Effector memory CD4-positive, alpha-beta T cell (primary cell): ENCODE data around the gene TMEM39A.

ENCODE experiments used
- DNase-seq, 3 donors: peaks; one replicate each; pipeline ENCODE4 v3.0.0-alpha.2; 2020
- H3K27ac ChIP-seq: 2 replicates; pipeline ENCODE4 v1.7.0; 2013; ENCODE audit warnings: mild to moderate bottlenecking, low read length, moderate library complexity; ENCODE audit not compliant: insufficient read depth, poor library complexity, severe bottlenecking
- H3K27me3 ChIP-seq: replicated peaks from 2 replicates; pipeline ENCODE4 v1.7.0; 2013; ENCODE audit warnings: mild to moderate bottlenecking, low read length; ENCODE audit not compliant: insufficient read depth, control insufficient read depth, poor library complexity, severe bottlenecking
- H3K36me3 ChIP-seq: 2 replicates; pipeline ENCODE4 v1.7.0; 2013; ENCODE audit warnings: mild to moderate bottlenecking, low read length, moderate library complexity; ENCODE audit not compliant: control insufficient read depth, insufficient read depth
- H3K4me1 ChIP-seq: 2 replicates; pipeline ENCODE4 v1.7.0; 2013; ENCODE audit warnings: low read length, mild to moderate bottlenecking; ENCODE audit not compliant: control insufficient read depth, insufficient read depth, poor library complexity, severe bottlenecking
- H3K4me3 ChIP-seq: 2 replicates; pipeline ENCODE4 v1.7.0; 2013; ENCODE audit warnings: low read length, low read depth, mild to moderate bottlenecking; ENCODE audit not compliant: insufficient read depth, poor library complexity, severe bottlenecking
- H3K9me3 ChIP-seq: 2 replicates; pipeline ENCODE4 v1.7.0; 2013; ENCODE audit warnings: mild to moderate bottlenecking, low read length, moderate library complexity; ENCODE audit not compliant: control insufficient read depth
- total RNA-seq, 3 donors: gene quantifications; one replicate each; lab custom pipeline; 2026; lab: John Stamatoyannopoulos, UW

The TMEM39A gene
- 36.0 to 46.8 (median 45.3) reads per million in 3 donors for total RNA-seq

- Histone ChIP-seq H3K4me3 (peak within 1 kb of the TSS; percentile 92), H3K36me3 (peaks cover 23% of the 10 kb centered on the region), H3K27ac (peak within 1 kb of the TSS; percentile 88), H3K4me1 (no peaks in the 10 kb centered on the region), H3K9me3 (no peaks in the 10 kb centered on the region), H3K27me3 (no peaks in the 10 kb centered on the region)
- peak; percentile 98 for DNase-seq
Observed at GRCh38 chr3:119463171-119464169, at the start of gene TMEM39A. TMEM39A (minus strand) TSS chr3:119463615; CDS start chr3:119462074, 1,541 bp downstream.

DNA sequence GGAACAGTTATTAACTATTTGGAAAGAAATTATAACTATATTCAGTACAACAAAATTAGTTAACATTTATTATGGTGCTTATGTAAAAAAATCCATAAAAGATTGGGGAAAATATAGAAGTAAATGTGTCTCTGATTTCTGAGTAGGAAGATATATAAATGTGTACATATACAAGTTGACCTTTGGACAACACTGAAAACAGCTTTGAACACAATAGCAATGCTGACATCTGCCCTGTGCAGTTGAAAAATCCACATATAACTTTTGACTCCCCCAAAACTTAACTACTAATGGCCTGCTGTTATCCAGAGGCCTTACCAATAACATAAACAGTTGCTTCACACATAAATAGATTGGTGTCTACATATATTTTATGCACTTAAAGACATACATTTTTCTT lies 47.3 kb upstream of the TMEM39A start:
- Histone ChIP-seq H3K36me3 (peaks cover 21% of the 10 kb centered on the region), H3K27me3 (no peaks in the 10 kb centered on the region), H3K27ac (no peak overlapping the region), H3K9me3 (no peaks in the 10 kb centered on the region), H3K4me3 (no peak overlapping the region), H3K4me1 (no peaks in the 10 kb centered on the region)
- no peak for DNase-seq

GRCh38 chr3:119508172-119508845 lies 44.9 kb upstream of the TMEM39A start:
- H3K4me3 ChIP-seq = no peak overlapping the region
- H3K27me3 ChIP-seq = no peaks in the 10 kb centered on the region
- no peaks in the 10 kb centered on the region for H3K4me1 ChIP-seq
- DNase-seq = no peak
- no peak overlapping the region for H3K27ac ChIP-seq
- no peaks in the 10 kb centered on the region for H3K9me3 ChIP-seq
- peaks cover 24% of the 10 kb centered on the region for H3K36me3 ChIP-seq

DNA sequence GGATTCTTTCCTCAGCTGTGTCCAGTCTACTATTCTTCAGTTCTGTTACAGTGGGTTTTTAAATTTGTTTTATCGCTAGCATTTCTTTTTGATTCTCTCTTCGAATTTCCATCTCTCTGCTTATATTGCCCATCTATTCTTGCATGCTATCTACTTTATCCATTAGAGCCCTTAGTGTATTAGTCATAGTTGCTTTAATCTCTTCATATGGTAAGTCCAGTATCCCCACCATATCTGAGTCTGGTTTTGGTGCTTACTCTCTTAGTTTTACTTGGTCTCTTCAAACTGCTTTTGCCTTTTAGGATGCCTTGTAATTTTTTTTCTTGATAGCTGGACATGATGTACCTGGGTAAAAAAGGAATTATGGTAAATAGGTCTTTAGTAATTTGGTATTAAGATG lies 44.0 kb upstream of the TMEM39A start:
- Histone ChIP-seq H3K9me3 (no peaks in the 10 kb centered on the region), H3K27ac (no peak overlapping the region), H3K4me1 (no peaks in the 10 kb centered on the region), H3K4me3 (no peak overlapping the region), H3K27me3 (no peaks in the 10 kb centered on the region), H3K36me3 (peaks cover 25% of the 10 kb centered on the region)
- no peak for DNase-seq

GRCh38 chr3:119506631-119507030 lies 43.2 kb upstream of the TMEM39A start:
- DNase-seq = no peak
- peaks cover 25% of the 10 kb centered on the region for H3K36me3 ChIP-seq
- H3K27me3 ChIP-seq = no peaks in the 10 kb centered on the region
- no peaks in the 10 kb centered on the region for H3K4me1 ChIP-seq
- no peak overlapping the region for H3K27ac ChIP-seq
- no peaks in the 10 kb centered on the region for H3K9me3 ChIP-seq
- H3K4me3 ChIP-seq = no peak overlapping the region

DNA sequence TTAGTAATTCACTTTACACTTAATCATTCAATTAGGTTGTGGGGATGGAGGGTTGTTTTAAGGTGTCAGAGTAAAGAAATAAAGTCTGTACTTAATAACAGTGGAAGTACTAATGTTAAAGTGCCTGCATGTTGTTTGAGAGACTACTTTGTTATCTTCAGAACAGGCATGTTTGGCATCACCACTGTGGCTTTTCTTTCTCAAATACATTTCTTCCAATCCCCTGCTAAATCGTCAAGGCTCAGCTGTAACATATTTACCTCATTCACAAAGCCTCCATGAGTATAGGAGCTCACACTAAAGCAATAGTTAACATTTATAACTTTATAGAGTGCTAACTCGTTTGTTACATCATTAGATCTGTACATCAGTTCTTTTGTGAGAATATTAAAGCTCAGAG lies 37.5 kb upstream of the TMEM39A start:
- no peak overlapping the region for H3K4me3 ChIP-seq
- no peaks in the 10 kb centered on the region for H3K27me3 ChIP-seq
- peaks cover 3% of the 10 kb centered on the region for H3K4me1 ChIP-seq
- H3K36me3 ChIP-seq = peaks cover 20% of the 10 kb centered on the region
- no peak overlapping the region for H3K27ac ChIP-seq
- H3K9me3 ChIP-seq = no peaks in the 10 kb centered on the region
- DNase-seq = no peak

- no peak overlapping the region for H3K4me3 ChIP-seq
- H3K27me3 ChIP-seq = no peaks in the 10 kb centered on the region
- no peak overlapping the region for H3K27ac ChIP-seq
- peaks cover 14% of the 10 kb centered on the region for H3K36me3 ChIP-seq
- DNase-seq = no peak
- H3K9me3 ChIP-seq = no peaks in the 10 kb centered on the region
- peaks cover 3% of the 10 kb centered on the region for H3K4me1 ChIP-seq
Observed at GRCh38 chr3:119500265-119500664, 36.9 kb upstream of the TMEM39A start.

DNA sequence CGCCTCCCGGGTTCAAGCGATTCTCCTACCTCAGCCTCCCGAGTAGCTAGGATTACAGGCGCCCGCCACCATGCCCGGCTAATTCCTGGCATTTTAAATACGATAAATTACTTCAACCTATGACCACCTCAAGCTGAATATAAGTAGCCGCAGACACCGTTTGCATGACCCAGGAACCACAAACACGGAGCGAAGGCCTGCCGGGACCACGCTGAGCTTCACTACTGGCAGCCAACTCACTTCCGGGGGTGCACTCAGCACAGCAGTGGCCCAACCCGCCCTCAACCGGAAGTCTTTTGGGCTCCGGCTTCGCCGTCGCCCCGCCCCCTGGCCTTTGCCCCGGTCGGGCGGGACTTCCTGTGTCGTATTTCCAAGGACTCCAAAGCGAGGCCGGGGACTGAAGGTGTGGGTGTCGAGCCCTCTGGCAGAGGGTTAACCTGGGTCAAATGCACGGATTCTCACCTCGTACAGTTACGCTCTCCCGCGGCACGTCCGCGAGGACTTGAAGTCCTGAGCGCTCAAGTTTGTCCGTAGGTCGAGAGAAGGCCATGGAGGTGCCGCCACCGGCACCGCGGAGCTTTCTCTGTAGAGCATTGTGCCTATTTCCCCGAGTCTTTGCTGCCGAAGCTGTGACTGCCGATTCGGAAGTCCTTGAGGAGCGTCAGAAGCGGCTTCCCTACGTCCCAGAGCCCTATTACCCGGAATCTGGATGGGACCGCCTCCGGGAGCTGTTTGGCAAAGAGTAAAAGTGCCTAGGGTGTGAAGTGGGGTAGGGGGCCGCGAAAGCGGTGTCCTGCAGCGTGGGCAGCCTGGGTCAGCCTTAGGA lies 35.0 kb upstream of the TMEM39A start, which contains the start of gene TIMMDC1:
Gene TIMMDC1 (plus strand): TSS at position 362 of the 826 bp plus-strand sequence. CDS start 187 bp downstream, at position 549.
- H3K4me1 ChIP-seq = peaks cover 3% of the 10 kb centered on the region
- no peaks in the 10 kb centered on the region for H3K9me3 ChIP-seq
- peak; percentile 94 to 97 (median 96) for DNase-seq
- H3K36me3 ChIP-seq = peaks cover 2% of the 10 kb centered on the region
- H3K27me3 ChIP-seq = no peaks in the 10 kb centered on the region
- peak within 1 kb of the TSS; percentile 70 for H3K4me3 ChIP-seq
- H3K27ac ChIP-seq = peak within 1 kb of the TSS; percentile 80

DNA sequence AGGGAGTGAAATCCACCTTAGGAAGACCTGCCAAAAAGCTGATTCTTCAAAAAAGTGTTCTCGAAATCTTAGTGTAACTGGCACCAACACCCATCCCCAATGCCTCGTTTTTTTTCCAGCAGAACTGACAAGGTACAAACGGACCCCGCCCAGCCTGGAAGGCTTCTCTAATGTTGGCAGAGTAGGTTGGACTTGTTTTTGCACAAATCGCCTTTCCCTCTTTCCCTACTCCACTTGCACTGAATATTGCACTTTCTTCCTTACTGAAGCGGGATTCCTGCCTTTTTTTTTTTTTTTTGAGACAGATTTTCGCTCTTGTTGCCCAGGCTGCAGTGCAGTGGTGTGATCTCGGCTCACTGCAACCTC lies 34.4 kb upstream of the TMEM39A start:
- H3K27ac ChIP-seq = peak overlapping the region; percentile 80
- H3K4me1 ChIP-seq = peaks cover 3% of the 10 kb centered on the region
- peak overlapping the region; percentile 70 for H3K4me3 ChIP-seq
- no peaks in the 10 kb centered on the region for H3K27me3 ChIP-seq
- H3K36me3 ChIP-seq = no peaks in the 10 kb centered on the region
- no peak for DNase-seq
- no peaks in the 10 kb centered on the region for H3K9me3 ChIP-seq
